ENCODE data around the gene ARHGAP1. TPM values are rescaled to one million over a fixed set of nuclear protein-coding genes. Genes with fewer than 3 reads are reported as not detected.

ARHGAP1 gene
- total and polyA plus RNA-seq, 9 of the 15 experiments (the other 6 are each of a cell fraction or from before 2014, with no cell fraction given) = 3.6 to 30.4 (median 8.2) TPM

GRCh38 chr11:46658259-46658658, 42.2 kb downstream of the ARHGAP1 start:
- H3K4me2 ChIP-seq (ENCODE audit: insufficient read depth, low read length) = no peak overlapping the region
- ATAC-seq (no peak), DNase-seq (ENCODE audit: extremely low read depth in 1 of 4, low spot score in 3 of 4) (no peak), FAIRE-seq (no peak)
- no peaks in the 10 kb centered on the region for H3K9me3 ChIP-seq (replicated peaks; ENCODE audit: control insufficient read depth, insufficient read depth, low read depth, low read length)
- no peaks in the 10 kb centered on the region for H3K9me1 ChIP-seq (ENCODE audit: control insufficient read depth, insufficient read depth, low read length)
- no peak overlapping the region for H2AFZ ChIP-seq (ENCODE audit: low read depth, low read length)
- H4K20me1 ChIP-seq (replicated peaks; ENCODE audit: control insufficient read depth, insufficient read depth, low read length) = no peaks in the 10 kb centered on the region
- no peaks in the 10 kb centered on the region for H3K27me3 ChIP-seq (ENCODE audit: control insufficient read depth in 2 of 2, insufficient read depth in 2 of 2, low read length in 2 of 2)
- BruUV-seq (replicated peaks) = no TSS peak
- POLR2A ChIA-PET = interaction anchor here (0.7 kb wide), 1 partner anchor 9 kb away, joined by 3 read pairs; no protein-coding TSS in a partner anchor
- H3K79me2 ChIP-seq (ENCODE audit: control insufficient read depth, insufficient read depth, low read length) = no peaks in the 10 kb centered on the region
- H3K9ac ChIP-seq (ENCODE audit: insufficient read depth in 1 of 2, low read depth in 2 of 2, low read length in 2 of 2) = no peak overlapping the region
- H3K4me1 ChIP-seq (replicated peaks in 1 of 2; ENCODE audit: control insufficient read depth in 2 of 2, insufficient read depth in 2 of 2, low read length in 2 of 2) = peaks cover 0 to under 1% of the 10 kb centered on the region in 2 experiments; a peak in 2 of 5 replicates
- H3K27ac ChIP-seq (ENCODE audit: extremely low read depth, low read depth, low read length) = no peak overlapping the region
- in situ Hi-C loops (cut with MboI) (no loop called here), intact Hi-C loops (cut with micrococcal nuclease) (no loop called here)
- WGBS (ENCODE audit: insufficient coverage, low coverage, missing lambda C conversion rate) = 85% methylated on average over 4 of the region's 4 CpGs
- TF ChIP-seq ZFP36 (IDR thresholded peaks at IDR 0.05; ENCODE audit: low read depth, low read length, partially characterized antibody) (no peak), RHOXF2B (CRISPR knock-in tag; conservative IDR thresholded peaks at IDR 0.05) (no peak), GTF2E2 (tag; IDR thresholded peaks at IDR 0.05) (no peak), RAD21 (CRISPR knock-in tag; conservative IDR thresholded peaks at IDR 0.05 in 1 of 2, IDR thresholded peaks at IDR 0.05 in 1 of 2) (no peak), ZNF830 (CRISPR knock-in tag; IDR thresholded peaks at IDR 0.05) (no peak), NCOA6 (IDR thresholded peaks at IDR 0.05) (no peak), SFPQ (IDR thresholded peaks at IDR 0.05; ENCODE audit: low read depth, low read length) (no peak), NFRKB (IDR thresholded peaks at IDR 0.05; ENCODE audit: low read depth) (no peak), GABPA (tag; conservative IDR thresholded peaks at IDR 0.05; ENCODE audit: low read depth) (no peak), ZNF146 (CRISPR knock-in tag; IDR thresholded peaks at IDR 0.05; ENCODE audit: unreplicated experiment) (no peak)
- CTCF ChIA-PET (ENCODE audit: low intra/inter-chr PET ratio) = no interaction called here
- H3K4me3 ChIP-seq = no peak overlapping the region
- peaks cover 56% of the 10 kb centered on the region for H3K36me3 ChIP-seq (ENCODE audit: control insufficient read depth, insufficient read depth, low read length)
